MM.1S (cell line): ENCODE results near the gene GBP4.

Experiments
- DNase-seq: peaks from one replicate; pipeline ENCODE4 v3.0.0-alpha.2; 2015
- H2AFZ ChIP-seq: fragments of 300-600 bp; sonication (generic); 2 replicates; pipeline ENCODE4 v1.6.0; 2016; ENCODE audit warnings: antibody characterized with exemption, low read length
- H3F3A ChIP-seq: fragments of 300-600 bp; sonication (generic); 2 replicates; pipeline ENCODE4 v1.6.1; 2016; ENCODE audit warnings: mild to moderate bottlenecking, antibody characterized with exemption, low read length, moderate library complexity, mixed read lengths; ENCODE audit not compliant: insufficient read depth
- H3K27ac ChIP-seq: fragments of 300-600 bp; sonication (generic); 2 replicates; pipeline ENCODE4 v1.5.1; 2016; ENCODE audit warnings: mild to moderate bottlenecking, low read length
- H3K27me3 ChIP-seq: fragments of 300-600 bp; sonication (generic); replicated peaks from 2 replicates; pipeline ENCODE4 v1.6.0; 2016; ENCODE audit warnings: low read length; ENCODE audit not compliant: insufficient read depth
- H3K36me3 ChIP-seq: fragments of 300-600 bp; sonication (generic); replicated peaks from 2 replicates; pipeline ENCODE4 v1.6.1; 2016; ENCODE audit warnings: mild to moderate bottlenecking, low read length, mixed read lengths; ENCODE audit not compliant: insufficient read depth
- H3K4me1 ChIP-seq: fragments of 300-600 bp; sonication (generic); 2 replicates; pipeline ENCODE4 v1.6.1; 2016; ENCODE audit warnings: low read length, mixed read lengths
- H3K4me2 ChIP-seq: fragments of 300-600 bp; sonication (generic); 2 replicates; pipeline ENCODE4 v1.6.0; 2016; ENCODE audit warnings: low read depth, low read length
- H3K4me3 ChIP-seq: fragments of 300-600 bp; sonication (generic); 2 replicates; pipeline ENCODE4 v1.5.1; 2016; ENCODE audit warnings: low read length, mixed read lengths
- H3K79me2 ChIP-seq: fragments of 300-600 bp; sonication (generic); 2 replicates; pipeline ENCODE4 v1.6.1; 2016; ENCODE audit warnings: mixed run types, low read length, mixed read lengths
- H3K9ac ChIP-seq: fragments of 300-600 bp; sonication (generic); 2 replicates; pipeline ENCODE4 v1.6.1; 2016; ENCODE audit warnings: low read length, mixed read lengths
- H3K9me2 ChIP-seq: fragments of 300-600 bp; sonication (generic); replicated peaks from 2 replicates; pipeline ENCODE4 v1.6.1; 2016; ENCODE audit warnings: mild to moderate bottlenecking, low read length, mixed read lengths; ENCODE audit not compliant: insufficient read depth
- H3K9me3 ChIP-seq: fragments of 300-600 bp; sonication (generic); replicated peaks from 2 replicates; pipeline ENCODE4 v1.6.1; 2016; ENCODE audit warnings: mild to moderate bottlenecking, low read length, mixed read lengths; ENCODE audit not compliant: insufficient read depth
- H4K20me1 ChIP-seq: fragments of 300-600 bp; sonication (generic); 2 replicates; pipeline ENCODE4 v1.6.1; 2016; ENCODE audit warnings: mild to moderate bottlenecking, low read length, moderate library complexity, mixed read lengths; ENCODE audit not compliant: insufficient read depth
- CTCF ChIP-seq: fragments of 300-600 bp; sonication (generic); IDR thresholded peaks from 2 replicates; pipeline ENCODE4 v1.5.1; 2016; ENCODE audit warnings: antibody characterized with exemption, low read length, mixed read lengths
- EZH2 ChIP-seq: fragments of 300-600 bp; sonication (generic); optimal IDR thresholded peaks from 2 replicates; pipeline ENCODE3; 2017; ENCODE audit warnings: low read depth, mild to moderate bottlenecking, antibody characterized with exemption, low read length, mixed read lengths
- EZH2phosphoT487 ChIP-seq: fragments of 300-600 bp; sonication (generic); IDR thresholded peaks from 2 replicates; pipeline ENCODE4 v1.6.1; 2018; ENCODE audit warnings: antibody characterized with exemption, low read length

GBP4 gene

DNA sequence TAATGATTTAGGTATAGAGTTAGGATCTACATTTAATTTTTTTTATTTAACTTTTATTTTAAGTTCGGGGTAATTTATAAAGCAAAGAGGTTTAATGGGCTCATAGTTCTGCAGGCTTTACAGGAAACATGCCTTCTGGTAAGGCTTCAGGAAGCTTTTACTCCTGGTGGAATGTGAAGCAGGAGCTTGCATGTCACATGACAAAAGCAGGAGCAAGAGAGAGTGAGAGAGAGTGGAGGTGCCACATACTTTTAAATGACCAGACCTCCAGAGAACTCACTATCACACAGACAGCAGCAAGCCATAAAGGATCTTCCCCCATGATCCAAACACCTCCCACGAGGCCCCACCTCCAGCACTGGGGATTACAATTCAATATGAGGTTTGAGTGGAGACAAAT is 55.3 kb downstream of the GBP4 start:
- H4K20me1 ChIP-seq, result no peaks in the 10 kb centered on the region
- no peaks in the 10 kb centered on the region for H3K4me1 ChIP-seq
- no peaks in the 10 kb centered on the region for H3K79me2 ChIP-seq
- H3K4me2 ChIP-seq, result no peak overlapping the region
- no peak overlapping the region for H3K9ac ChIP-seq
- H2AFZ ChIP-seq, result no peak overlapping the region
- no peaks in the 10 kb centered on the region for H3K36me3 ChIP-seq
- TF ChIP-seq EZH2phosphoT487 (no peak), EZH2 (no peak), CTCF (no peak)
- no peaks in the 10 kb centered on the region for H3K9me3 ChIP-seq
- H3K4me3 ChIP-seq, result no peak overlapping the region
- no peaks in the 10 kb centered on the region for H3K27me3 ChIP-seq
- no peak for DNase-seq
- no peaks in the 10 kb centered on the region for H3F3A ChIP-seq
- no peak overlapping the region for H3K27ac ChIP-seq
- H3K9me2 ChIP-seq, result no peaks in the 10 kb centered on the region

DNA sequence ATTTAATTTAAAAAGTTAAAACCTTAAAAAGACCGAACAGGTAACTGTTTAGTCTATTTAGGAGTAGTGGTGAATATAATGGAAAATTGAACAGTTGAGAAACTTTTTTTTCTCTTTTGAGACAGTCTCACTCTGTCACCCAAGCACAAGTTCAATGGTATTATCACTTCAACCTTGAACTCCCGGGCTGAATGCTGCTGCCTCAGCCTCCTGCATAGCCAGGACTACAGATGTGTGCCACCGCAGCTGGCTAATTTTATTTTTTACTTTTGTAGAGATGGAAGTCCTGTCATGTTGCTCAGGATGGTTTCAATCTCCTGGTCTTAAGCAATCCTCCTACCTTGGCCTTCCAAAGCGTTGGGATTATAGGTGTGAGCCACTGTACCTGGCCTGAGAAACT is 56.6 kb downstream of the GBP4 start:
- H3F3A ChIP-seq, result no peaks in the 10 kb centered on the region
- DNase-seq, result no peak
- no peak overlapping the region for H3K27ac ChIP-seq
- H3K9ac ChIP-seq, result no peak overlapping the region
- H3K9me2 ChIP-seq, result no peaks in the 10 kb centered on the region
- TF ChIP-seq CTCF (no peak), EZH2phosphoT487 (no peak), EZH2 (no peak)
- H3K27me3 ChIP-seq, result no peaks in the 10 kb centered on the region
- no peak overlapping the region for H2AFZ ChIP-seq
- H3K79me2 ChIP-seq, result no peaks in the 10 kb centered on the region
- H3K9me3 ChIP-seq, result no peaks in the 10 kb centered on the region
- no peaks in the 10 kb centered on the region for H3K4me1 ChIP-seq
- no peak overlapping the region for H3K4me3 ChIP-seq
- no peaks in the 10 kb centered on the region for H4K20me1 ChIP-seq
- no peak overlapping the region for H3K4me2 ChIP-seq
- H3K36me3 ChIP-seq, result no peaks in the 10 kb centered on the region

- no peaks in the 10 kb centered on the region for H3K9me3 ChIP-seq
- H3K27ac ChIP-seq, result no peak overlapping the region
- H3K27me3 ChIP-seq, result no peaks in the 10 kb centered on the region
- no peak for DNase-seq
- H3K79me2 ChIP-seq, result no peaks in the 10 kb centered on the region
- H3K9ac ChIP-seq, result no peak overlapping the region
- TF ChIP-seq CTCF (no peak), EZH2phosphoT487 (no peak), EZH2 (no peak)
- no peak overlapping the region for H2AFZ ChIP-seq
- no peaks in the 10 kb centered on the region for H3F3A ChIP-seq
- no peaks in the 10 kb centered on the region for H3K9me2 ChIP-seq
- no peak overlapping the region for H3K4me3 ChIP-seq
- H4K20me1 ChIP-seq, result no peaks in the 10 kb centered on the region
- H3K36me3 ChIP-seq, result no peaks in the 10 kb centered on the region
- peaks cover 10% of the 10 kb centered on the region for H3K4me1 ChIP-seq
- H3K4me2 ChIP-seq, result no peak overlapping the region
These were observed 65.0 kb downstream of the GBP4 start for GRCh38 chr1:89133747-89134146.
